CD14-positive monocyte (primary cell): ENCODE results near the gene SERTAD2. TPM values are rescaled to one million over a fixed set of nuclear protein-coding genes. Genes with fewer than 3 reads are reported as not detected.

Experiments
- DNase-seq, 3 donors: peaks; one replicate each; pipeline ENCODE4 v3.0.0-alpha.2; 2011 to 2022
- H2AFZ ChIP-seq: 2 replicates; pipeline ENCODE4 v1.6.0; 2012; ENCODE audit warnings: mild to moderate bottlenecking, low read depth, low read length, inconsistent platforms; ENCODE audit not compliant: insufficient read depth, poor library complexity, severe bottlenecking
- H3K27ac ChIP-seq, 2 donors: 1 replicate in 1 of 2; 2 replicates in 1 of 2; pipeline ENCODE4 v1.5.1; 2012 to 2013; ENCODE audit warnings: low read length in 2 of 2, control low read depth in 1 of 2, inconsistent platforms in 1 of 2, low read depth in 1 of 2, mild to moderate bottlenecking in 1 of 2
- H3K27me3 ChIP-seq, 2 donors: one replicate each; pipeline versions ENCODE4 v1.6.0 to v1.6.1; 2011 to 2013; ENCODE audit warnings: low read length in 2 of 2; ENCODE audit not compliant: control insufficient read depth in 2 of 2, insufficient read depth in 2 of 2
- H3K36me3 ChIP-seq, 2 donors: replicated peaks in 1 of 2; 1 replicate in 1 of 2; 2 replicates in 1 of 2; pipeline versions ENCODE4 v1.5.1 to v1.6.1; 2012 to 2013; ENCODE audit warnings: low read length in 2 of 2, control low read depth in 1 of 2, inconsistent platforms in 1 of 2, mild to moderate bottlenecking in 1 of 2; ENCODE audit not compliant: insufficient read depth in 2 of 2, control insufficient read depth in 1 of 2
- H3K4me1 ChIP-seq, 2 donors: 1 replicate in 1 of 2; 2 replicates in 1 of 2; pipeline versions ENCODE4 v1.5.1 to v1.6.1; 2012 to 2013; ENCODE audit warnings: low read length in 2 of 2, control low read depth in 1 of 2, inconsistent platforms in 1 of 2, mild to moderate bottlenecking in 1 of 2, moderate library complexity in 1 of 2; ENCODE audit not compliant: insufficient read depth in 2 of 2, control insufficient read depth in 1 of 2
- H3K4me2 ChIP-seq: replicated peaks from 2 replicates; pipeline ENCODE3; 2012; ENCODE audit warnings: low read length, moderate library complexity, mild to moderate bottlenecking; ENCODE audit not compliant: poor library complexity, severe bottlenecking; ENCODE audit errors: extremely low read depth
- H3K4me3 ChIP-seq, 3 experiments: fragments of 200-600 bp in 1 of 3; sonication (generic) in 1 of 3; replicated peaks in 1 of 3; 1 replicate in 2 of 3; 2 replicates in 1 of 3; pipeline ENCODE4 v1.5.1; 2011 to 2013; ENCODE audit warnings: low read length in 3 of 3, mild to moderate bottlenecking in 3 of 3, control low read depth in 2 of 3, low read depth in 2 of 3, inconsistent platforms in 1 of 3, moderate library complexity in 1 of 3
- H3K79me2 ChIP-seq: 2 replicates; pipeline ENCODE4 v1.6.0; 2012; ENCODE audit warnings: mild to moderate bottlenecking, control low read depth, inconsistent platforms, low read length, moderate library complexity; ENCODE audit not compliant: insufficient read depth
- H3K9ac ChIP-seq: 2 replicates; pipeline ENCODE4 v1.6.0; 2017; ENCODE audit warnings: low read length, mild to moderate bottlenecking; ENCODE audit not compliant: insufficient read depth, poor library complexity, severe bottlenecking
- H3K9me3 ChIP-seq, 2 donors: replicated peaks in 1 of 2; 1 replicate in 1 of 2; 2 replicates in 1 of 2; pipeline versions ENCODE4 v1.5.1 to v1.6.1; 2012 to 2013; ENCODE audit warnings: low read length in 2 of 2, control low read depth in 1 of 2; ENCODE audit not compliant: control insufficient read depth in 1 of 2, insufficient read depth in 1 of 2
- H4K20me1 ChIP-seq: 2 replicates; pipeline ENCODE4 v1.6.0; 2012; ENCODE audit warnings: mild to moderate bottlenecking, low read length, control low read depth, moderate library complexity; ENCODE audit not compliant: insufficient read depth
- H3K27ac Mint-ChIP-seq, 7 donors: one replicate each; pipeline ENCODE4 v1.8.0; 2020; ENCODE audit warnings: mild to moderate bottlenecking in 7 of 7, mixed read lengths in 7 of 7, moderate library complexity in 6 of 7, inconsistent platforms in 2 of 7
- H3K27me3 Mint-ChIP-seq, 3 donors: one replicate each; pipeline ENCODE4 v1.8.0; 2021 to 2022; ENCODE audit warnings: low read depth in 3 of 3, mild to moderate bottlenecking in 3 of 3, mixed read lengths in 3 of 3, moderate library complexity in 3 of 3, inconsistent platforms in 1 of 3
- H3K36me3 Mint-ChIP-seq, 2 donors: one replicate each; pipeline ENCODE4 v1.8.0; 2020; ENCODE audit warnings: mixed read lengths in 2 of 2, inconsistent platforms in 1 of 2, mild to moderate bottlenecking in 1 of 2
- H3K4me1 Mint-ChIP-seq: one replicate; pipeline ENCODE4 v1.8.0; 2020; ENCODE audit warnings: mild to moderate bottlenecking, mixed read lengths
- H3K4me3 Mint-ChIP-seq, 2 donors: one replicate each; pipeline ENCODE4 v1.8.0; 2020; ENCODE audit warnings: mild to moderate bottlenecking in 2 of 2, mixed read lengths in 2 of 2, moderate library complexity in 1 of 2
- H3K9me3 Mint-ChIP-seq, 7 donors: one replicate each; pipeline ENCODE4 v1.8.0; 2020 to 2022; ENCODE audit warnings: mixed read lengths in 7 of 7, mild to moderate bottlenecking in 6 of 7, moderate library complexity in 6 of 7, inconsistent platforms in 2 of 7
- WGBS: methylation state at CpG from one replicate; pipeline ENCODE4 v1.1.5; 2013; ENCODE audit warnings: missing lambda C conversion rate; ENCODE audit not compliant: insufficient coverage; 5-methylcytosine and 5-hydroxymethylcytosine counted together
- intact Hi-C, 2 donors: fragments of 100-400 bp; cut with micrococcal nuclease; formaldehyde crosslinking; loops; one replicate each; pipeline versions ENCODE4 v1.15.0 to v1.15.1; 2023
- polyA plus RNA-seq, 3 donors: library from polyadenylated mRNA; depleted of rRNA in 1 of 3; unstranded in 2 of 3; stranded (reverse) in 1 of 3; fragments of 300-500 nt in 2 of 3; fragments of >200 nt in 1 of 3; fragmentation: Illumina TruSeq in 2 of 3; gene quantifications; 1 replicate in 2 of 3; 2 replicates in 1 of 3; pipeline ENCODE4 v1.2.3, GENCODE V29; 2012 to 2021
- TF ChIP-seq, protein P1 (sequence below): fragments of 200-600 bp; IDR thresholded peaks from one replicate; pipeline ENCODE4 v1.8.0; 2022; ENCODE audit warnings: antibody characterized with exemption, mild to moderate bottlenecking

SERTAD2 gene
- polyA plus RNA-seq, 3 donors: 8.5 to 68.7 (median 8.8) TPM

DNA sequence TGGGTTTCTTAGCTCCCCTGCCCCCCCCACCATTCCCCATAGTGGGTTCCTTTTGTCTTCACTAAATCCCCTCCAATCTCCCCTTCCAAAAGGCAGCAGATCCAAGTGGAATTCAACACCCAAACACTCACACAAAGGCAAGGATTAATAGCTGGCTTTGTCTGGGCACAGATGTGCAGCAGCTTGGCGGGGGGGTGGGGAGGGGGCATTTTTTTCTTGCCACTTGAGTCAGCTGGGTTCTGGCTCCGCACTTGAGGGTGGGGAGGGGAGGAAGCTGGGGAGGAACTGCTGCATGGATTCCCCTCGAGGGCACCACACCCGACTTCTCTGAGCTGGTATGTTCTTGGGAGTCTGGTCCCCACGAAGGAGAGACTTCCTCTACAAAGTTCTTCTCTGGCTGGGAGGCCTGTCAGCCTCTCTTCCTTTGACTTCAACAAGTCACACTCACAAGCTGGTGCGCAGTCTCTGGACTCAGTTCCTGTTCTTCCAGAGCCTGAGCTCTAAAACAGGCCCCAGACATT is 36.0 kb downstream of the SERTAD2 start:
- H3K27me3 ChIP-seq: no peaks in the 10 kb centered on the region
- H3K9me3 ChIP-seq: no peaks in the 10 kb centered on the region
- no peak overlapping the region for H3K9ac ChIP-seq
- H4K20me1 ChIP-seq: no peaks in the 10 kb centered on the region
- Mint-ChIP-seq H3K36me3 (no peaks in the 10 kb centered on the region), H3K4me3 (peak overlapping the region in 1 of 2 donors; percentile 21), H3K9me3 (peaks cover 0 to 2% (median 0%) of the 10 kb centered on the region in 7 donors), H3K4me1 (peaks cover 8% of the 10 kb centered on the region), H3K27ac (peak overlapping the region in 1 of 7 donors; percentile 74), H3K27me3 (peaks cover 0 to 4% (median 0%) of the 10 kb centered on the region in 3 donors)
- peak in 1 of 3 donors; percentile 23 for DNase-seq
- H3K36me3 ChIP-seq: no peaks in the 10 kb centered on the region
- WGBS: 23% methylated on average over 4 of the region's 6 CpGs
- peaks cover 0 to 4% of the 10 kb centered on the region in 2 donors for H3K4me1 ChIP-seq
- no peaks in the 10 kb centered on the region for H3K79me2 ChIP-seq
- no peak overlapping the region for H3K4me3 ChIP-seq
- peak overlapping the region; percentile 61 for H2AFZ ChIP-seq
- intact Hi-C loops: no loop called here
- no peak overlapping the region for H3K4me2 ChIP-seq
- H3K27ac ChIP-seq: no peak overlapping the region
- TF ChIP-seq, protein P1, sequence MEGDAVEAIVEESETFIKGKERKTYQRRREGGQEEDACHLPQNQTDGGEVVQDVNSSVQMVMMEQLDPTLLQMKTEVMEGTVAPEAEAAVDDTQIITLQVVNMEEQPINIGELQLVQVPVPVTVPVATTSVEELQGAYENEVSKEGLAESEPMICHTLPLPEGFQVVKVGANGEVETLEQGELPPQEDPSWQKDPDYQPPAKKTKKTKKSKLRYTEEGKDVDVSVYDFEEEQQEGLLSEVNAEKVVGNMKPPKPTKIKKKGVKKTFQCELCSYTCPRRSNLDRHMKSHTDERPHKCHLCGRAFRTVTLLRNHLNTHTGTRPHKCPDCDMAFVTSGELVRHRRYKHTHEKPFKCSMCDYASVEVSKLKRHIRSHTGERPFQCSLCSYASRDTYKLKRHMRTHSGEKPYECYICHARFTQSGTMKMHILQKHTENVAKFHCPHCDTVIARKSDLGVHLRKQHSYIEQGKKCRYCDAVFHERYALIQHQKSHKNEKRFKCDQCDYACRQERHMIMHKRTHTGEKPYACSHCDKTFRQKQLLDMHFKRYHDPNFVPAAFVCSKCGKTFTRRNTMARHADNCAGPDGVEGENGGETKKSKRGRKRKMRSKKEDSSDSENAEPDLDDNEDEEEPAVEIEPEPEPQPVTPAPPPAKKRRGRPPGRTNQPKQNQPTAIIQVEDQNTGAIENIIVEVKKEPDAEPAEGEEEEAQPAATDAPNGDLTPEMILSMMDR: no peak

DNA sequence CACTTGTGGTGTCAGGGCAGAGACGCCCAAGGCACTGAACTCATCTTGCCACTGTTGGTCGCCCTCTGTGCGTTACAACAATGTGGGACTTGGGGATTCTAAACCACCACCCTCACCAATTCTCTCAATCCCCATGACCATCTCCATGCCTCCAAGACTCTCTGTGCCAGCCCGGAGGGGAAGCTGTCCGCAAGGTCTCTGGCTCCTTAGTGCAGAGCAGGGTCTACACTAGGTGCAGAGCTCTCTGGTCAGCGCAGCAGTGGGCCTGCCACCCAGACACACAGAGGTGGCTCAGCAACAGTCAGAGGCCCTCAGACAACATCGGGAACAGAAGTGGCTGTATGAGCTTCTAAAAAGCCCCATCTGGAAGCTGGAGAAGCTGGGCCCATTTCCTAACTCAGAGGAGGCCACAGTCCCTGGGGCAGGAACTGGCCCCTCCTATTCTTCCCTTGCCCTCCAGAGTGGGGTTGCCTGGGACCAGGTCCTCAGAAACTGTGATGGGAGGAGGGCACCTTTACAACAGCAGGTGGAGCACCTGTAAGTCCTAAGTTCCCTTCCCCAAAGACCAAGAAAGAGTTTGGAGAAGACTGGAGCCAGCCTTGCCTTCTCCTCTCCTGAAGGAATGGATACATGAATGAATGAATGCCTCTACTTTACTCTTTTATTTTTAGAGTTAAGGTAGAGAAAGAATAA is 37.7 kb downstream of the SERTAD2 start:
- Histone ChIP-seq H3K27me3 (no peaks in the 10 kb centered on the region), H4K20me1 (no peaks in the 10 kb centered on the region), H3K9ac (no peak overlapping the region), H3K9me3 (no peaks in the 10 kb centered on the region), H3K36me3 (no peaks in the 10 kb centered on the region), H3K4me3 (no peak overlapping the region), H3K4me2 (no peak overlapping the region), H3K79me2 (no peaks in the 10 kb centered on the region), H3K27ac (no peak overlapping the region), H2AFZ (no peak overlapping the region), H3K4me1 (peaks cover 0 to 4% of the 10 kb centered on the region in 2 donors)
- TF ChIP-seq, protein P1: no peak
- 99% methylated on average over 7 of the region's 7 CpGs for WGBS
- Mint-ChIP-seq H3K27ac (no peak overlapping the region), H3K4me3 (no peak overlapping the region), H3K27me3 (peaks cover 1 to 4% (median 3%) of the 10 kb centered on the region in 3 donors), H3K9me3 (peaks cover 0 to 2% (median 0%) of the 10 kb centered on the region in 7 donors), H3K4me1 (peaks cover 8% of the 10 kb centered on the region), H3K36me3 (no peaks in the 10 kb centered on the region)
- intact Hi-C loops: no loop called here
- no peak for DNase-seq
